IMR-90 (cell line): ENCODE data around the gene SNTG2.

Source experiments
- CEBPB ChIP-seq: IDR thresholded peaks from 2 replicates; pipeline ENCODE4 v1.6.1; 2012; ENCODE audit warnings: low read depth, low read length, improper control_type of control experiment
- CTCF ChIP-seq: conservative IDR thresholded peaks from 2 replicates; pipeline ENCODE4 v1.5.1; 2012; ENCODE audit warnings: mild to moderate bottlenecking, low read depth, low read length, improper control_type of control experiment
- MAFK ChIP-seq: IDR thresholded peaks from 2 replicates; pipeline ENCODE4 v1.6.1; 2012; ENCODE audit warnings: low read depth, low read length, improper control_type of control experiment
- POLR2A ChIP-seq: IDR thresholded peaks from 2 replicates; pipeline ENCODE4 v1.6.1; 2012; ENCODE audit warnings: mild to moderate bottlenecking, low read depth, low read length

- no peak for TF ChIP-seq CTCF
- TF ChIP-seq POLR2A = no peak
- TF ChIP-seq CEBPB = no peak
- TF ChIP-seq MAFK = no peak
These were observed 7.2 kb upstream of the SNTG2 start for GRCh38 chr2:943461-943797.
